ENCODE measurements around the gene RBMS3.

Gene RBMS3

GRCh38 chr3:29829340-29829739 is 548.5 kb downstream of the RBMS3 start:
- no peak overlapping the region for H3K27ac Mint-ChIP-seq
- H3K9me3 Mint-ChIP-seq (ENCODE audit: low read depth) = peaks cover 8% of the 10 kb centered on the region
- no peaks in the 10 kb centered on the region for H3K4me1 Mint-ChIP-seq (ENCODE audit: low read depth)
- peaks cover 11% of the 10 kb centered on the region for H3K27me3 Mint-ChIP-seq
- peaks cover 4% of the 10 kb centered on the region for H3K36me3 Mint-ChIP-seq
- H3K4me3 Mint-ChIP-seq = no peak overlapping the region

GRCh38 chr3:29850641-29851040 is 569.8 kb downstream of the RBMS3 start:
- Mint-ChIP-seq H3K4me1 (ENCODE audit: low read depth) (no peaks in the 10 kb centered on the region), H3K4me3 (no peak overlapping the region), H3K27ac (no peak overlapping the region), H3K27me3 (peaks cover 10% of the 10 kb centered on the region), H3K36me3 (no peaks in the 10 kb centered on the region), H3K9me3 (ENCODE audit: low read depth) (peaks cover 4% of the 10 kb centered on the region)

GRCh38 chr3:29852767-29853166 is 571.9 kb downstream of the RBMS3 start:
- peaks cover 4% of the 10 kb centered on the region for H3K9me3 Mint-ChIP-seq (ENCODE audit: low read depth)
- no peak overlapping the region for H3K4me3 Mint-ChIP-seq
- H3K36me3 Mint-ChIP-seq = no peaks in the 10 kb centered on the region
- H3K27ac Mint-ChIP-seq = no peak overlapping the region
- peaks cover 11% of the 10 kb centered on the region for H3K27me3 Mint-ChIP-seq
- H3K4me1 Mint-ChIP-seq (ENCODE audit: low read depth) = no peaks in the 10 kb centered on the region

- peaks cover 6% of the 10 kb centered on the region for H3K27me3 Mint-ChIP-seq
- no peak overlapping the region for H3K4me3 Mint-ChIP-seq
- no peak overlapping the region for H3K27ac Mint-ChIP-seq
- H3K36me3 Mint-ChIP-seq = no peaks in the 10 kb centered on the region
- H3K4me1 Mint-ChIP-seq (ENCODE audit: low read depth) = no peaks in the 10 kb centered on the region
- H3K9me3 Mint-ChIP-seq (ENCODE audit: low read depth) = peaks cover 4% of the 10 kb centered on the region
These were observed 573.0 kb downstream of the RBMS3 start for GRCh38 chr3:29853841-29854397.

GRCh38 chr3:29854821-29855220 is 574.0 kb downstream of the RBMS3 start:
- Mint-ChIP-seq H3K4me3 (no peak overlapping the region), H3K9me3 (ENCODE audit: low read depth) (peaks cover 4% of the 10 kb centered on the region), H3K27me3 (peaks cover 6% of the 10 kb centered on the region), H3K36me3 (no peaks in the 10 kb centered on the region), H3K4me1 (ENCODE audit: low read depth) (no peaks in the 10 kb centered on the region), H3K27ac (no peak overlapping the region)

GRCh38 chr3:29859726-29860270 is 578.9 kb downstream of the RBMS3 start:
- Mint-ChIP-seq H3K36me3 (no peaks in the 10 kb centered on the region), H3K9me3 (ENCODE audit: low read depth) (no peaks in the 10 kb centered on the region), H3K4me1 (ENCODE audit: low read depth) (no peaks in the 10 kb centered on the region), H3K27ac (no peak overlapping the region), H3K27me3 (peaks cover 15% of the 10 kb centered on the region), H3K4me3 (no peak overlapping the region)

GRCh38 chr3:29864809-29865208 is 583.9 kb downstream of the RBMS3 start:
- H3K27me3 Mint-ChIP-seq = peaks cover 17% of the 10 kb centered on the region
- no peaks in the 10 kb centered on the region for H3K36me3 Mint-ChIP-seq
- no peaks in the 10 kb centered on the region for H3K9me3 Mint-ChIP-seq (ENCODE audit: low read depth)
- no peak overlapping the region for H3K27ac Mint-ChIP-seq
- H3K4me1 Mint-ChIP-seq (ENCODE audit: low read depth) = no peaks in the 10 kb centered on the region
- no peak overlapping the region for H3K4me3 Mint-ChIP-seq

GRCh38 chr3:29868543-29869101 is 587.8 kb downstream of the RBMS3 start:
- H3K36me3 Mint-ChIP-seq = no peaks in the 10 kb centered on the region
- no peaks in the 10 kb centered on the region for H3K9me3 Mint-ChIP-seq (ENCODE audit: low read depth)
- no peak overlapping the region for H3K27ac Mint-ChIP-seq
- H3K4me3 Mint-ChIP-seq = no peak overlapping the region
- peaks cover 7% of the 10 kb centered on the region for H3K27me3 Mint-ChIP-seq
- H3K4me1 Mint-ChIP-seq (ENCODE audit: low read depth) = no peaks in the 10 kb centered on the region

GRCh38 chr3:29870136-29870535 is 589.3 kb downstream of the RBMS3 start:
- Mint-ChIP-seq H3K27me3 (peaks cover 3% of the 10 kb centered on the region), H3K9me3 (ENCODE audit: low read depth) (no peaks in the 10 kb centered on the region), H3K27ac (no peak overlapping the region), H3K4me1 (ENCODE audit: low read depth) (no peaks in the 10 kb centered on the region), H3K4me3 (no peak overlapping the region), H3K36me3 (no peaks in the 10 kb centered on the region)

- no peaks in the 10 kb centered on the region for H3K36me3 Mint-ChIP-seq
- no peaks in the 10 kb centered on the region for H3K9me3 Mint-ChIP-seq (ENCODE audit: low read depth)
- H3K27me3 Mint-ChIP-seq = peaks cover 5% of the 10 kb centered on the region
- no peak overlapping the region for H3K27ac Mint-ChIP-seq
- H3K4me3 Mint-ChIP-seq = no peak overlapping the region
- no peaks in the 10 kb centered on the region for H3K4me1 Mint-ChIP-seq (ENCODE audit: low read depth)
These were observed 590.2 kb downstream of the RBMS3 start for GRCh38 chr3:29871087-29871486.

- H3K27me3 Mint-ChIP-seq = peaks cover 17% of the 10 kb centered on the region
These were observed 599.9 kb downstream of the RBMS3 start for GRCh38 chr3:29880809-29881208.

GRCh38 chr3:29887451-29887850 is 606.6 kb downstream of the RBMS3 start:
- no peaks in the 10 kb centered on the region for H3K4me1 Mint-ChIP-seq (ENCODE audit: low read depth)
- H3K27me3 Mint-ChIP-seq = peaks cover 9% of the 10 kb centered on the region
- H3K4me3 Mint-ChIP-seq = no peak overlapping the region
- peaks cover 6% of the 10 kb centered on the region for H3K9me3 Mint-ChIP-seq (ENCODE audit: low read depth)
- H3K36me3 Mint-ChIP-seq = no peaks in the 10 kb centered on the region
- no peak overlapping the region for H3K27ac Mint-ChIP-seq

More at GRCh38 chr3:29880809-29881208, 599.9 kb downstream of the RBMS3 start:
- no peak overlapping the region for H3K27ac Mint-ChIP-seq
- no peaks in the 10 kb centered on the region for H3K36me3 Mint-ChIP-seq
- no peaks in the 10 kb centered on the region for H3K9me3 Mint-ChIP-seq (ENCODE audit: low read depth)
- no peak overlapping the region for H3K4me3 Mint-ChIP-seq
- H3K4me1 Mint-ChIP-seq (ENCODE audit: low read depth) = no peaks in the 10 kb centered on the region

- no peak overlapping the region for H3K27ac Mint-ChIP-seq
- H3K36me3 Mint-ChIP-seq = no peaks in the 10 kb centered on the region
- H3K4me1 Mint-ChIP-seq (ENCODE audit: low read depth) = no peaks in the 10 kb centered on the region
- peaks cover 4% of the 10 kb centered on the region for H3K27me3 Mint-ChIP-seq
- H3K4me3 Mint-ChIP-seq = no peak overlapping the region
- peaks cover 6% of the 10 kb centered on the region for H3K9me3 Mint-ChIP-seq (ENCODE audit: low read depth)
These were observed 608.3 kb downstream of the RBMS3 start for GRCh38 chr3:29889215-29889614.

- Mint-ChIP-seq H3K9me3 (ENCODE audit: low read depth) (peaks cover 6% of the 10 kb centered on the region), H3K4me1 (ENCODE audit: low read depth) (no peaks in the 10 kb centered on the region), H3K27ac (no peak overlapping the region), H3K27me3 (peaks cover 4% of the 10 kb centered on the region), H3K36me3 (no peaks in the 10 kb centered on the region), H3K4me3 (no peak overlapping the region)
These were observed 609.9 kb downstream of the RBMS3 start for GRCh38 chr3:29890801-29891200.

GRCh38 chr3:29892976-29893554 is 612.2 kb downstream of the RBMS3 start:
- Mint-ChIP-seq H3K9me3 (ENCODE audit: low read depth) (peaks cover 6% of the 10 kb centered on the region), H3K4me1 (ENCODE audit: low read depth) (no peaks in the 10 kb centered on the region), H3K27ac (no peak overlapping the region), H3K27me3 (peaks cover 2% of the 10 kb centered on the region), H3K4me3 (no peak overlapping the region), H3K36me3 (no peaks in the 10 kb centered on the region)
